CD4-positive, alpha-beta T cell treated with Interleukin-15 for 4 hours (primary cell): Measurements from ENCODE around the gene ZSWIM7.
"Not testable (repeated sequence)": the region's sequence is repeated elsewhere in the genome, so short reads cannot be mapped to it uniquely, and the experiment has no call there.

ENCODE experiments used
- DNase-seq: peaks from one replicate; pipeline ENCODE4 v3.0.0-alpha.2; 2020; ENCODE audit warnings: low spot score

ZSWIM7 gene

DNA sequence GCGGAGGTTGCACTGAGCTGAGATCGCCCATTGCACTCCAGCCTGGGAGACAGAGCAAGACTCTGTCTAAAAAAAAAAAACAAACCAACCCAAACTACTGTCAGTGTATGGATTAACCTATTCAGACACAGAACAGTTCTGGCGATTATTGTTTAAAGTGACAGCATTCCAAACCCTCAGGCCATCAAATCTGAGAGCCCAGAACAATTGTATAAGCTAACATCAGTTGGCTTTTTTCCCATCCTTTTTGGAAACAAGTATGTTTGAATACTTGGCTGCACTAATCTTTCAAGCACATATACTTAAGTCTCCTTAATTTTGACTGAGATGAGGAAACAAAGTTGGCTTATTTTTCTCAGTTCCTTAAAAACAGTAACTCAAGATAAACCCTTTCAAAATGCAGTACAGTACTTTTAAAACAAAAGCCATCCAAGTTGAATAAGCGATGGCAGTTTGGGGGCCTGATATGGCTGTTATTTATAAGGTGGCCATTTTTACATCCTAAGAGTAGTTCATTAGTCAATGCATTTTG is 1.4 kb downstream of the ZSWIM7 start:
- no peak for DNase-seq

DNA sequence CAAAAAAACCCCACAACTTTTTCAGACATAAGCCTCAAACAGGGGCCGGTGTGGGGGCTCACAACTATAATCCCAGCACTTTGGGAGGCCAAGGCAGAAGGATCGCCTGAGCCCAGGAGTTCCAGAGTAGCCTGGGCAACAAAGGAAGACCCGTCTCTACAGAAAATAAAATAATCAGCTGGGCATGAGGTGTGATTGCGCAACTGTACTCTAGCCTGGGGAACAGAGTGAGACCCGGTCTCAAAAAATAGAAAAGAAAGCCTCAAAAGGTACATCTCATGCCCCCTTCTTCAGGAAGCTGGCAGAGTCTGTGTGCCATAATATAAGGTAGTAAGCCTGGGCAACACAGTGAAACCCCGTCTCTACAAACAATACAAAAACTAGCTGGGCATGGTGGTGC is 3.2 kb downstream of the ZSWIM7 start:
- DNase-seq: no peak

DNA sequence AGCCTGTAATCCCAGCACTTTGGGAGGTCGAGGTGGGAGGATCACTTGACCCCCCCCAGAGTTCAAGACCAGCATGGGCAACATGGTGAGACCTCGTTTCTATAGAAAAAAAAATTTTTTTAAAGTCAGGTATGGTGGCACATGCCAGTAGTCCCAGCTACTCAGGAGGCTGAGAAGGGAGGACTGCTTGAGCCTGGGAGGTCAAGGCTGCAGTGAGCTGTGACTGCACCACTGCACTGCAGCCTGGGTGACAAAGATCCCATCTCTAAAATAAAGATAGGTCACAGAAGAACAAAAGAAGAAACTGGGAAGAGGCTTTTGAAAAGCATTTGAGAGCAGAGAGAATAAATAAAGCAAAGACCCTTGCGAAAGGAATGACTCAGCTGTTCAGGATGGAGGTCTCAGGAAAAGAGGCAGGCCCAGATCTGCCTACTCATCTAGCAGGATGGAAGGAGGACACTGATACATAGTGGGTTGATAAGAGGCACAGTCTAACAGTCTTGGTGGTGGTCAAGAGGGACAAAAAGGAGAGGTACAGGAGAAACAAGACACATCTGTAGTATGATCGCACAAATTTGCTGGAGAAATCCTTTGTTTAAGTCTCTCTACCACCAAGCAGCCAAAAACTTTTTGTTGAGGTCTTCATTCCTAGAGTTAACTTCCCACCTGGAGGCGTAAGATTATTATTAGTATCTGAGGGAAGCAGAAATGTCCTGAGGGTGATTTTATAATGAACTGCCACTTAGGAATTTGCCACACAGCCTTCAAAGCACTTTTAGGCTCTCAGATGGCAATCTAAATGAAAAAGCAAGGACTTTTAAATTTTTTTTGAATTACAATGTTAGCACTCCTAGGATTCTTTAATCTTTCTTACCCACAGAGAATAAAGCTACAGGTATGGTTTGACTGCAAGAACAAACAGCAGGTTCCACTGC is 17.6 kb downstream of the ZSWIM7 start:
- DNase-seq: no peak

DNA sequence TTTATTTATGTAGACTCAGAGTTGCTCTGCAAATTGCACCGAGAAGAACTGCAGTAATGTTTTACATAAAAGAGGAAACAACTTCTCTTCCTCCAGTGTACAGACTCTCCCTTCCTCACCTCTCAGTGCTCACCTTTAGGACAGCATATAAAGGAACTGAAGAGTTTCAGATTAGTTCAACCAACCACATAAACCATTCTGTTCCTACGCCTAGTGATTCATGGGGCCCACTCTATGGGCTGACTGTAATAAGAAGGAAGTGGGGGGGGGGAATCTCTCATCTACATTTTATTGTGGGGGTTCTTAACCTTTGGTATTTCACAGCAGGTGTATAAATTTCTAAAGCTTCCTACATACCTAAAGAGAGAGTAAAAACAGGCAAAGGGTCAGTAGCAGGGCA is 18.3 kb downstream of the ZSWIM7 start:
- DNase-seq: no peak

DNA sequence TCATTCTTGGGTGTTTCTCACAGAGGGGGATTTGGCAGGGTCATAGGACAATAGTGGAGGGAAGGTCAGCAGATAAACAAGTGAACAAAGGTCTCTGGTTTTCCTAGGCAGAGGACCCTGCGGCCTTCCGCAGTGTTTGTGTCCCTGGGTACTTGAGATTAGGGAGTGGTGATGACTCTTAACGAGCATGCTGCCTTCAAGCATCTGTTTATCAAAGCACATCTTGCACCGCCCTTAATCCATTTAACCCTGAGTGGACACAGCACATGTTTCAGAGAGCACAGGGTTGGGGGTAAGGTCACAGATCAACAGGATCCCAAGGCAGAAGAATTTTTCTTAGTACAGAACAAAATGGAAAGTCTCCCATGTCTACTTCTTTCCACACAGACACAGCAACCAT is 20.5 kb downstream of the ZSWIM7 start:
- DNase-seq: not testable (repeated sequence)

DNA sequence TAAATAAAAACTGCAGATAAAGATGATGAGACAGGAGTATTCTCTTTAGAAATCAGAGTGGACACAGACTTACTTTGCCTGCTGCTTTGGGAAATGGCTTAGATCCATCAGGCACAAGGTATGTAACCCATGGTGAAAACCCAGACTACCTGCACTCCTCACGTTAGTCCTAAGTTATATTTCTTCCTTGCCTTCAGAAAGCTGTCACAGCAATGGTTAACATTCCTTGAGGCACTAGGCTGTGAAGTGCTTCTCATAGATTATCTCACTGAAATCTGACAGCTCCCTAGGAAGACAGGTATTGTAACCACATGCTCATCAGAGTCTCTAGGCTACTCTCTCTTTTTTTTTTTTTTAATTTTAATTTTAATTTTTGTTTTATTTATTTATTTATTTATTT is 20.9 kb downstream of the ZSWIM7 start:
- no peak for DNase-seq

DNA sequence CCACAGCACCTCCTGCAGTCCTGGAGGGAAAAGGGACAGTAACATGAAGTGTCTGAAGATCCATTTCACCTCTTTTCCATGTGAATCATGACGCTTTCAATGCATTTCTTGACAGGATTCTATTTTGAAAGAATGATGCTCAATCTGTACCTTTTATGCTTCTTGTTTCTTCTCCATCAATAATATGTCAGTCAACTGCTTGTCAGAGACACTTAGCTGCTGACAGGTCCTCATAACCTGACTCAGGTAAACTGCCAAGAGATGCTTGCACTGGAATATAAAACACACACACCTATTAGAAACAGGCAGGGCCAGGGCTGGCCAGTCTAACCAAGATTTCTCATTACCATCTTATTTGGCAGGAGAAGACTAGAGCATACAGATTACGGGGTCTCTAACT is 21.6 kb downstream of the ZSWIM7 start:
- no peak for DNase-seq

DNA sequence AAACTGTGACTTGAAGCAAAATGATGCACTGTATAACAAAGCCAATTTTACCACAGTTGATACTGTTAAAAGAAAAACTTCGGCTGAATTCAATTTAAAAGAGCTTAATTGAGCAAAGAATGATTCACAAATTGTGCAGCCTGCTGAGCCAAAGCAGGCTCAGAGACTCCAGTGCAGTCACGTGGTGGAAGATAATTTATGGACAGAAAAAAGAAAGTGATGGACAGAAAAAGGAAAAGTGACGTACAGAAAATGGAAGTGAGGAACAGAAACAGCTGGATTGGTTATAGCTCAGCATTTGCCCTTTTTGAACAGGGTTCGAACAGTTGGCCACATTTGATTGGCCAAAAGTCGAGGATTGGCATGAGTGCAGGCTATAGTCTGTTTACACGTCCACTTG is 25.7 kb downstream of the ZSWIM7 start:
- DNase-seq: no peak

DNA sequence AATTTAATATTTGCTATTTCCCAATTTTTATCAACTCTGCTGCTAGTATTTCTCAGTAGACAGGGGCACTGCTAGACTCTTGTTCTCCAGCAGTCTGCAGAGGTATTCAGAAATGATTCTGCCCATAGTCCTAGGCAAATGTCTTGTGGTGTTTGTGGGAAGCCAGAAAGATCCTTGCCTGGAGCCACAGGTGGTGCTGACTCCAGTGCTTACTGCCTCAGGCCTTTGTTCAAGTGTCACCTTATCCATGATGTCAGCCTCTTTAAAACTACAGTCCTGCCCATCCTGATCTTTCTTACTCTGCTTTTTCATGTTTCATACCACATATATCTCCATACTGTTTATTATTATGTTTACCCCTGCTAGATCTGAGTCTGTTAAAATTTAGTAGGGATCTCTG is 26.5 kb downstream of the ZSWIM7 start:
- DNase-seq: no peak

DNA sequence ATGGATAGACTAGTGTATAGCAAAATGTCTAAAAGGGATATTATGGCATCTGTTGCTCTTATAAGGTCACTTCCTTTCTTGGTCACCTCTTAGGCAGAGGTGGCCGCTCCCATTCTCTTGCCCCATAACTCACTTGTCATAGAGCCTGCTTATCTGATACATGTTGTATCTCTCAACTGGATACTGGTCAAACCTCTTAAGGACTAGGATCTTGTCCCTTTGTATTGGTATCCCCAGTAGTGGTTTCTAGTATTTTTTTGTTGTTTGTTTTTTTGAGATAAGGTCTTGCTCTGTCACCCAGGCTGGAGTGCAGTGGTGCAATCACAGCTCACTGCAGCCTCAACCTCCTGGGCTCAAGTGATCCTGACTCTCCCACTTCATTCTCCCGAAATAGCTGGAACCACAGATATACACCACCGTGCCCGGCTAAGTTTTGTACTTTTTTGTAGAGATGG is 27.0 kb downstream of the ZSWIM7 start:
- no peak for DNase-seq

DNA sequence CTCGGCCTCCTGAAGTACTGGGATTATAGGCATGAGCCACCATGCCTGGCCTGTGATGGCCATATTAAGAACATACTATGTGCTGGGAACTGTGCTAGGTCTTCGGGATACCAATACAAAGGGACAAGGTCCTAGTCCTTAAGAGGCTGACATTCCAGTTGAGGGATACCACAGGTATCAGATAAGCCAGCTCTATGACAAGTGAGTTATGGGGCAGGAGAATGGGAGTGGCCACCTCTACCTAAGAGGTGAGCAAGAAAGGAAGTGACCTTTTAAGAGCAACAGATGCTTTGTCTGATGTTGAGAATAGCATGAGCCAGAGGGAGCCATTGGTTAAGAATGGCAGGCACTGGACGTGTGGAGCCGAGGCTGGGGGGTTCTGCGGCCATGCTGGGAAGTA is 27.6 kb downstream of the ZSWIM7 start:
- no peak for DNase-seq

DNA sequence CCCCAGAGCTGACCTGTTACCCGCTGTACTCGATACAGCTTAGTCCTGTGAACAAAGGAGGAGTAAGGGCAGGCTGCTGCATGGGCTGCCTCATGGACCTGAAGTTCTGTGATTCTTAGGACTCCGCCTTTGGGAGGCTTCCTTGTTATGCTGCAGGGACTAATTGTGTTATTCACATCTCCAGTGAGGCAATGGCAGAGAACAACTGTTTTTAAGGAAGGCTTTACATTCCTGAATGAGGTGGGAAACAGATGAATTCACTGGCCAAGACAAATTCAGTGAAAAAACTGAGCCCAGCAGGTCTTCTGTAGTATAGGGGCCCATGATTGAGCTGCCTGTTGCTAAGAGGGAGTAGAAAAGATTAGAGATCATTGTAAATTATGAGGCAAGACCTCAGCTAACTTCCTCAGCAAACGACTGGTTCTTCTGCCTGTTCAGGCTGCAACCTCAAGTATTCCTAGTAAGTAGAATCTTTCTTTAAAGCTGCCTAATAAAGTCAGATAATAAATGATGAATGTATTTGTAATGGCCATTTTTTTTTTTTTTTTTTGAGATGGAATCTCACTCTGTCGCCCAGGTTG is 28.3 kb downstream of the ZSWIM7 start:
- no peak for DNase-seq

DNA sequence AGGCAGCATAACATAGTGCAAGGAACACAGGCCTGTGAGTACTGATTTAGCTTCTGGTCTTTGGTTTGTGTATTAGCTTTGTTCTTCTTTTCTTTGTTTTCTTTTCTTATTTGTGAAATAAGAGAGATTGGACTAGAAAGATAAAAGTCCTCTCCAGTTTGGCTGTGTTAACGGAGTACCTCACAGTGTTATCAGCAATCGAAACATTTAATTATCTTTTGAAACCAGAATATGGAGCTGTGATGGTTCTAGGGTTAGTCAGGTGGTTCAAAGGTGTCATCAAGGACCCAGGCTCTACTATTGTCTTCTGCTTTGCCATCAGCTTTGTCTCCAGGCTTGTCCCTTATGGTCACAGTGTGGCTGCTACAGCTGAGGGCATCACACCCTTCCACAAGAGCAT is 29.0 kb downstream of the ZSWIM7 start:
- no peak for DNase-seq

DNA sequence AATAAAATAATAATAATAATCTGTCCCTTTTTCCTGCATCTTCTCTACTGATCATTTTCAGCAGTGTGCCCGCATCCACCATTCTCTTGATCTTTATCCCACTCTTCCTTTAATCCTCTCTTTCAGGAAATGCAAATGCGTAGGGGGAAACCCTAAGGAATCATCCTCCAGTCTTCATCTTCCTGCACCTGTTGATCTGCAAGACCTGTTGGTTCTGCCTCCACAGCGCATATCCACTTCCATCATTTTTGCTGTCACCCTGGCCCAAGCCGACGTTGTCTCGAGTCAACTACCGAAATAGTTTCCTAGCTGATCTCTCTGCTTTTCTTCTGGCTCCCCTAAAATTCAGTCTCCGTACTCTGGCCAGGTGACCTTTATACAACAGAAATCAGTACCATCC is 30.0 kb downstream of the ZSWIM7 start:
- DNase-seq: no peak

DNA sequence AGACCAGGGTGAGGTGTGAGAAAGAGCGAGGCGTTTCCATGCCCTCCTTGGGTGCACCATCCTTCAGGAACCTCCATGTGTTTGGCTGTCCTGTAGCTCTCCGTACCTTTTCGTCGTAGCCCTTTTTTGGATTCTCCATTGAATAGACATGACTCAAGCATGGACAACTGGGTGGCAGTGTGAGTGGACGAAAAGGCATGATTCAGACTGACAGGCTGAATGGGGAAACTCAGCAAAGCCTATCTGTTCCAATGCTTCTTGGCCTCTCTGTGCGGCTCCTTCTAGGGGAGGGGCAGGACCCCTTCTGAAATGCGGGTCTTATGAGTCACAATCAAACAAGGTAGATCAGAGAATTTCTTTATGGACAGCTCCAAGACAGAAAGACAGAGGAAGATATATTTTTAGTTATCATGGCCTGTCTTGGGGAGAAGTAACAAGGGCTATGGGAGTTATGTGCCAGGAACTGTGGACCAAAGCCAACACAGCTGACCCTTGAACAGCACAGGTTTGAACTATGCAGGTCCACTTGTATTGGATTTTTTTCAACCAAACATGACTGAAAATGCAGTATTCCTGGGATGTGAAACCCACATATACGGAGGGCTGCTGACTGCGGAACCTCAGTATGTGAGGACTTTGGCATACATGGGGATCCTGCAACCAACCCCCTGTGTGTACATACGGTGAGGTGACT is 31.7 kb downstream of the ZSWIM7 start:
- no peak for DNase-seq

DNA sequence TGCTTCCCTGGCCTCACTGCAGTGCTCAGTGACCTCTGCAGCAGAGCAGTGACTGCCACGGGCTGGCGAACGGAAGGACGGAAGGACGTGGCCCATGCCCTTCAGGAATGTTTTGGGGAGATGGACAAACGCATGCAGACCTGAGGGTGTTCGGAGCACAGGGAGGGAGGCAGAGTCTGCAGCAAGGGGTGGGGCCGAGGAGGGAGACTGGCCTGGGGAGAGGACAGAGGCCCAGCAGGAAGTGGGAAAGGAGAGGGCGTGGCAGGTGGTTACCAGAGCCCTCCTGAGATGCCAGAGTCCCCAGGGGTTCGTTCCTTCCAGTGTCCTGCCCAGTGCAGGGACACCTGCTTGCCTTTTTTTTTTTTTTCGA is 32.6 kb downstream of the ZSWIM7 start:
- DNase-seq: no peak

DNA sequence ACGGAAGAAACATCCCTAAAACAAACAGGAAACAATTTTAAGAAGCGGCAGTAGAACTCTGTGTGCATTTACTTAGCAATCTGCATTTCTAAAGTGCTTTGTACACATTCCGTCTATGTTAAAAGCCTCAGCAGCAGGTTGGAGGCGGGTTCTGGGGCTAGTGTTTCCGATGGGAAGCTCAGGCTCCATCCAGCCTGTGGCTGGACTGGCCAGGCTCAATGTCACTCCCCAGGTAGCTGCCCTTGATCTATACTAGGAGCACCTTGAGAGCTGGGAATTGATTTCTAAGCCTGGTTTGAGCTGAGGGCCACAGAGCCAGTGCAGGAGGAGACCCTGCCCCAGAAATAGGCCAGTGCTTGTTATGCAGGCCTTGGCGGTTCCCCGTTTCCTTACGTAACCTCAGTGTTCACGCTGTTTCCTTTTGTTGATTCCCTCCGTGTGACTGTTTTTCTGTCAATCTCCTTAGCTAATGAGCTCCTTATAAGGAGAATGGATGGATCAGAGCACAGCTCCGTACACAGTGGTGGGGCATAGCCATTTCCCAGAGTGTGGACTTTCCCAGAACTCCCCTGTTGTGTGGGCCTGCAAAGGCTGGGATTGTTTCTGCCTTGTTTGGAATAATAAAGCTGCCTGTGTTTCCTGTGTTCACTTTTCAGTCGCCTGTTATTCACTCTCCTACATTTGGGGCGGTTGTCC is 33.2 kb downstream of the ZSWIM7 start:
- DNase-seq: no peak

DNA sequence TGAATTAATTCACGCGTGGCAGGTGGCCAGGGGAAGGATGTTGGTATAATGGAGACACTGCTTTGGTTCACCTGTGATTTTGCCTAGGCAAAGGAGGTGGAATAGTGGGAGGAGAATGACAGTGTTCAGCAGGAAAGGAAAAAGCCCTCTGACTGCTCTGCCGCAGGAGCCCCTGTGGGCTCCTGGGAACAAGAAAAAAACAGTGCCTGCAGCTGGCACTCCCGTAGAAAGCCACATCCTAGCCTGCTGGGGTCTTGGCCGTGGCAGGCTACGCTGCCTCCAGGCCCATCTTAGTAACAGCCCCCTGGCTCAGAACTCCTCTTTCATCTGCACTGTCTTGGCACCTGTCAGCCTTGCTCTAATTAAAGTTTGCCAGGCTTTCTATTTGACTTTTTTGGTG is 34.0 kb downstream of the ZSWIM7 start:
- no peak for DNase-seq

DNA sequence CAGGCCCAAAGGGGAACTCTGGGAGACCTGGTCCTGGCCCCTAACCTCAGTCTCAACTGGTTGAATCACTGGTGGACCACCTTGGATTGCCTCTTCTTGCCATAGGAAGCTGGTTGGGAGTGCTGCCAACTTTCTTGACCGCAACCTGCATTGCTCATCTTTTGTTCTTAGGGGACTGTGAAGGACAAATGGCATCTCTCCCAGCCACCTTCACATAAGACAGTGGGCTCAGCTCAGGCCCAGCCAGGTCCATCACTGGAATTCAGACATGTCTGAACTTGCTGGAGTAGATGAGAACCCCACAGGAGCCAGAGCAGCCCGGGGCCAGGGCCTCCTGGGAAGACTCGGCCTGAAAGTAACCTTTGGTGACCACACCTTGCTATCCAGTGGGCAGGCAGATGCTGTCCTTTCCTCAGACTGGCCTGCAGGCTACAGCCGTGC is 35.8 kb downstream of the ZSWIM7 start:
- no peak for DNase-seq

DNA sequence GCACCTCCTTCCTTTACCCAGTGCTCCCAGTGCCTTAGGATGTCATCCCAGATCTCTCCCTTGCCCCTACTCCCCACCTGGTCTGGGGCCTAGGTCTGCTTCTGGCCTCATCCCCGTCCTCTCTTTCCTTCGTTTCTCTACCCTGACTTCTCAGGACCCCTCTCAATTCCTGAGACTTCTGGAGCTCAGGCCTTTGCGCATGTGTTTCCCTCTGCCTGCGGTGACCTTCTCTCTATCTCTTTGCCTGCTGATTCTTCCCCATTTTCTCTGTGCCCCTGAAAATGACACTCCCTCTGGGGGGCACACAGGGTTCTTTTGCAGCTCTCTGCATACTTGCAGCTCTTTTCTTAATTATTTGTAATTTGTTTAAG is 41.0 kb downstream of the ZSWIM7 start:
- DNase-seq: no peak

DNA sequence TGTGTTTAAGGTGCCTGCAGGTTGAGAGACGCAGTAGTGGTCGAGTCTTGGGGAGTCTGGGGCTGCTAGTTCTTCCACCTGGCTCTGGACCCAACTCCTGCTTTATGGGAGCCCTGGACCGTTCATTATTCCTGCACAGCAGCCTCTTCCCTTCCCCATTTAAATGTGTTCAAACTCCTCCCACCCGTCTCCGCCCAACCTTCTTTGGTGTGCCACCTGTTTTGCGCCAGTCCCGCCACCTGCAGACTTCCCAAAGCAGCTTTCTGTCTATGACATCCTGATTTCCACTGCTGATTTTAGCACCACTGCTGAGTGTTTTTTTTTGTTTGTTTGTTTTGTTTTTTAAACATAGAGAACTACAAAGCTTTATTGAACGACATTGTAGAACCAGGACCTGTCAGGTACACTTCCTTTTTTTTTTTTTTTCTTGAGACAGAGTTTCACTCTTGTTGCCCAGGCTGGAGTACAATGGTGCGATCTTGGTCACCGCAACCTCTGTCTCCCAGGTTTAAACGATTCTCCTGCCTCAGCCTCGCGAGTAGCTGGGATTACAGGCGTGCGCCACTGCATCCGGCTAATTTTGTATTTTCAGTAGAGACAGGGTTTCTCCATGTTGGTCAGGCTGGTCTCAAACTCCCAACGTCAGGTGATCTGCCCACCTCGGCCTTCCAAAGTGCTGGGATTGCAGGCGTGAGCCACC is 41.7 kb downstream of the ZSWIM7 start:
- DNase-seq: no peak

DNA sequence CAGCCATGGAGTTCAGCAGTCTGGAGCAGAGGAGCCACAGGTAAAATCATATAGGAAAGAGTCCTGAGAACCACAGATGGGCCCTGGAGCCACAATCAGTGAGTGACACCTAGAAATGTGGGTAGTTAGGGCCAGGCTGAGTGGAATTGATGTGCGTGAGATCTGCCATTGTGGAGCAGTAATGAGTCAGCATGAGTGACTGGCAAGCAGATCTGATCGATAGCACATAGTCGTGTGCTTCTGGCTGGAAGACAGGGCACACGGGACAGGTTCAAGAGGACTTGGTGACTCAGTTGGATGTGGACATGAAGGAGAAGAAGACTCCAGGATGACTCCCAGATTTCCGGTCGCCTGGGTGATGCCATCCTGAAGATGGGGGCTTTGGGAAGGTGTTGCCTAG is 42.3 kb downstream of the ZSWIM7 start:
- DNase-seq: no peak
